ENCODE measurements around the gene MYLK4.

The MYLK4 gene

GRCh38 chr6:2626401-2626800, 124.3 kb downstream of the MYLK4 start:
- TF ChIP-seq FOXP2 (optimal IDR thresholded peaks at IDR 0.05; ENCODE audit: borderline replicate concordance, extremely low read depth, extremely low read length, insufficient read depth) (no peak), SIN3A (IDR thresholded peaks at IDR 0.05; ENCODE audit: borderline replicate concordance, insufficient read depth, low read length) (no peak), REST (IDR thresholded peaks at IDR 0.05; ENCODE audit: insufficient read depth in 1 of 2, low read depth in 2 of 2, low read length in 2 of 2) (no peak), TAF1 (IDR thresholded peaks at IDR 0.05; ENCODE audit: borderline replicate concordance, insufficient read depth, low read length) (no peak), POLR2AphosphoS5 (IDR thresholded peaks at IDR 0.05; ENCODE audit: low read depth, low read length) (no peak)

- no peak for TF ChIP-seq REST (IDR thresholded peaks at IDR 0.05; ENCODE audit: insufficient read depth in 1 of 2, low read depth in 2 of 2, low read length in 2 of 2)
- TF ChIP-seq TAF1 (IDR thresholded peaks at IDR 0.05; ENCODE audit: borderline replicate concordance, insufficient read depth, low read length): no peak
- no peak for TF ChIP-seq SIN3A (IDR thresholded peaks at IDR 0.05; ENCODE audit: borderline replicate concordance, insufficient read depth, low read length)
- TF ChIP-seq FOXP2 (optimal IDR thresholded peaks at IDR 0.05; ENCODE audit: borderline replicate concordance, extremely low read depth, extremely low read length, insufficient read depth): no peak
- no peak for TF ChIP-seq POLR2AphosphoS5 (IDR thresholded peaks at IDR 0.05; ENCODE audit: low read depth, low read length)
These were observed 125.1 kb downstream of the MYLK4 start for GRCh38 chr6:2625581-2625980.

GRCh38 chr6:2624177-2624576, 126.5 kb downstream of the MYLK4 start:
- TF ChIP-seq TAF1 (IDR thresholded peaks at IDR 0.05; ENCODE audit: borderline replicate concordance, insufficient read depth, low read length) (no peak), SIN3A (IDR thresholded peaks at IDR 0.05; ENCODE audit: borderline replicate concordance, insufficient read depth, low read length) (no peak), FOXP2 (optimal IDR thresholded peaks at IDR 0.05; ENCODE audit: borderline replicate concordance, extremely low read depth, extremely low read length, insufficient read depth) (no peak), REST (IDR thresholded peaks at IDR 0.05; ENCODE audit: insufficient read depth in 1 of 2, low read depth in 2 of 2, low read length in 2 of 2) (no peak), POLR2AphosphoS5 (IDR thresholded peaks at IDR 0.05; ENCODE audit: low read depth, low read length) (no peak)

GRCh38 chr6:2623295-2623694, 127.4 kb downstream of the MYLK4 start:
- no peak for TF ChIP-seq SIN3A (IDR thresholded peaks at IDR 0.05; ENCODE audit: borderline replicate concordance, insufficient read depth, low read length)
- no peak for TF ChIP-seq FOXP2 (optimal IDR thresholded peaks at IDR 0.05; ENCODE audit: borderline replicate concordance, extremely low read depth, extremely low read length, insufficient read depth)
- TF ChIP-seq REST (IDR thresholded peaks at IDR 0.05; ENCODE audit: insufficient read depth in 1 of 2, low read depth in 2 of 2, low read length in 2 of 2): no peak
- no peak for TF ChIP-seq POLR2AphosphoS5 (IDR thresholded peaks at IDR 0.05; ENCODE audit: low read depth, low read length)
- TF ChIP-seq TAF1 (IDR thresholded peaks at IDR 0.05; ENCODE audit: borderline replicate concordance, insufficient read depth, low read length): no peak

GRCh38 chr6:2622671-2623070, 128.1 kb downstream of the MYLK4 start:
- no peak for TF ChIP-seq SIN3A (IDR thresholded peaks at IDR 0.05; ENCODE audit: borderline replicate concordance, insufficient read depth, low read length)
- no peak for TF ChIP-seq POLR2AphosphoS5 (IDR thresholded peaks at IDR 0.05; ENCODE audit: low read depth, low read length)
- no peak for TF ChIP-seq FOXP2 (optimal IDR thresholded peaks at IDR 0.05; ENCODE audit: borderline replicate concordance, extremely low read depth, extremely low read length, insufficient read depth)
- no peak for TF ChIP-seq REST (IDR thresholded peaks at IDR 0.05; ENCODE audit: insufficient read depth in 1 of 2, low read depth in 2 of 2, low read length in 2 of 2)
- TF ChIP-seq TAF1 (IDR thresholded peaks at IDR 0.05; ENCODE audit: borderline replicate concordance, insufficient read depth, low read length): no peak

Measured in PFSK-1 (cell line).